Measurements from ENCODE around the gene CNPY3.

DNA sequence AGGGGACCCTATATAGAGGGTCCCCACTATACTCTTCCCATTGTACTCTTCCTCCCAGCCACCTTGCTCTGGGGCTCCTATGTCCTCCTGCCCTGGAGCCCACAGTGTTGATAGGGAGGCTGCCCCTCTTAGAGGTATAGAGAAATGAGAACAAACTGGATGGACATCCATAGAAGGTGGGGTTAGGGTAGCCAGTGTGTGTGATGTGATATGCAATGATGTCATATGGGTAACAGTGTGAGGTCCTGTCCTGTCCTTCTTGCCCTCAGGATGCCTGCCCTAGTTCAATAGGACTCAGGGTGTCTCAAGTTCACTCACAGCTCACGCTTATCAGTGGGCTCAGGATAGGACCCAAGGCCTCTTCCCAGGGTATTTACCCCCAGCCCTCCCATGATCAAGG lies 13.0 kb upstream of the CNPY3 start:
- no peak for TF ChIP-seq CTCF (IDR thresholded peaks at IDR 0.05)
- no peak for TF ChIP-seq POLR2A (IDR thresholded peaks at IDR 0.05)

Measured in adrenal gland (tissue), 5 donors.